HG03442 (cell line): ENCODE results near the gene TMX1.
A peak's percentile ranks its signal among the peaks of the same experiment; 100 is the strongest.
"Not testable (repeated sequence)": the region's sequence is repeated elsewhere in the genome, so short reads cannot be mapped to it uniquely, and the experiment has no call there.

Experiments
- ATAC-seq: cut with Tn5 transposase; IDR thresholded peaks from one replicate; pipeline ENCODE4 v1.9.1; 2021; ENCODE audit warnings: mild to moderate bottlenecking, moderate library complexity; ENCODE audit not compliant: unreplicated experiment

The TMX1 gene, protein sequence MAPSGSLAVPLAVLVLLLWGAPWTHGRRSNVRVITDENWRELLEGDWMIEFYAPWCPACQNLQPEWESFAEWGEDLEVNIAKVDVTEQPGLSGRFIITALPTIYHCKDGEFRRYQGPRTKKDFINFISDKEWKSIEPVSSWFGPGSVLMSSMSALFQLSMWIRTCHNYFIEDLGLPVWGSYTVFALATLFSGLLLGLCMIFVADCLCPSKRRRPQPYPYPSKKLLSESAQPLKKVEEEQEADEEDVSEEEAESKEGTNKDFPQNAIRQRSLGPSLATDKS

DNA sequence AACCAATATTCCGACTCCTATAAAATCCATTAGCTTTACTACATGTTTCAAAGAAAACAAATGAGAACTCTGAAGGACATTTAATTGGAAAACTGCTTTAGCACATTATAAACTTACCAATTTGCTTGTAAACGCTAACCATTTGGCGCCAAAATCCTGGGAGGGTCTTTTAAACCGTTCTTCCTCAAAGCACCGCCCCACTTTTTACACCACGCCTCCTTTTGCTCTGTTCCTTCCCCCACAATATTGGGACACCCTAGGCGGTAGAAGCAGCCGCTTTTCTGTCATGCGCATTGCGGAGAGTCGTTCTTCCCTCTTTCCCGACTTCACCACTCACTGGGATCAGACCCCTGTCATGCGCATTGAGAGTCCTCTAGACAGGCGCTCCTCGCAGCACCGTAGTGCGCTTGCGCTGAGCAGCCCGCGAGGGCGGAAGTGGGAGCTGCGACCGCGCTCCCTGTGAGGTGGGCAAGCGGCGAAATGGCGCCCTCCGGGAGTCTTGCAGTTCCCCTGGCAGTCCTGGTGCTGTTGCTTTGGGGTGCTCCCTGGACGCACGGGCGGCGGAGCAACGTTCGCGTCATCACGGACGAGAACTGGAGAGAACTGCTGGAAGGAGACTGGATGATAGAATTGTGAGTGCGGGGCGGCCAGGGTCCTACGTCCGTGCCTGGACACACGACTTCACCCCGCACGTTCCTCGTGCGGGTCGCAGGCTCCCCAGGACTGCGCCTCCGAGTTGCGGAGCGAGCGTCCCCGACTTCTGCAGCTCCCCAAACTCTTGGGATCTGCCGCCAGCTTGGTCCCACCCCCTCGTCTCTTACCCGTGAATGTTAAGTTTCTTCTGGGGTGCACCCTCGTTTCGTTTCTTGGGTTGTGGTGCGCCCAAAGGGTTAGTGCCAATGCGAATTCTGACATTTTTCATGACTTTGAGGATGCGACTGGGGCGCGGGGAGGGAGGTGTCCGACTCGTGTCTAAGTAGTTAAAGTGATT lies at the start of gene TMX1:
Gene TMX1, plus strand, starts transcription at position 435 of the 991 bp plus-strand sequence. Its CDS starts 46 bp downstream, at position 481.
- peak; percentile 80 for ATAC-seq

GRCh38 chr14:51201890-51202289 lies 38.2 kb upstream of the TMX1 start:
- peak; percentile 56 for ATAC-seq

- peak; percentile 63 for ATAC-seq
Measured at GRCh38 chr14:51202914-51203665, 37.0 kb upstream of the TMX1 start.

DNA sequence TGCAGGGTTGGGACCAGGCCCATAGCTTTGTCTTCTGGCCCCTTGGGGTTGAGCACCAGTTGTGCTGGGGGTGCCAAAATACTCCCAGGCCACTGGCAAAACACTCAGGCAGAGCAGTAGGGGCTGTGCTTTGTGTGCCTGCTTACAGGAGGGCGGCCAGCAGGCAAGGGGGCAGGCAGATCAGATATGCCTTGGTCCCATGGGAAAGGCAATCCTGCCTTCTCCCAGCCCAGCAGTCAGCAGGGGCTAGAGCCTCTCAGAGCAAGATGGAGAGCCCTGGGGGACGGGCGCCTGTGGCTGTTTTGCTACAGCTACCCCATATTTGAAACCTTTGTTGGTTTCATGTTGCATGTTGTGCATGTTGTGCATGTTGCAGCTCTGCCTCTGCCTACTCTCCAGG lies 36.2 kb upstream of the TMX1 start:
- no peak for ATAC-seq

GRCh38 chr14:51205486-51205885 lies 34.6 kb upstream of the TMX1 start:
- ATAC-seq: no peak

DNA sequence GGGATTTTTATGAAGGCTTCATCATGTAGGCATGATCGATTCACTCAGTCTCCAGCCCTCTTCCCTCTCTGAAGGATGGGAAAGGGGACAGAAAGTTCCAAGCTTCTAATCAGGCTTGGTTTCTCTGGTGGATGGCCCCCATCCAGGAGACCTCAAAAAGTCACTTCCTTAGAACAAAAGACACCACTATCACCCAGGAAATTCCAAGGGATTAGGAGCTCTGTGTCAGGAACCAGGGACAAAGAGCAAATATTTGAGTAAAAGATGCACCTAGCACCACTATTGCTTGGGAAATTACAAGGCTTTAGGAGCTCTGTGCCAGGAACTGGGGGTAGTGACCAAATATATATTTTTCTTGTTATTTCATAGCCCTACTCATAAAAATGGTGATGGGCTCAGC lies 33.6 kb upstream of the TMX1 start:
- no peak for ATAC-seq

GRCh38 chr14:51207621-51208020 lies 32.4 kb upstream of the TMX1 start:
- no peak for ATAC-seq

DNA sequence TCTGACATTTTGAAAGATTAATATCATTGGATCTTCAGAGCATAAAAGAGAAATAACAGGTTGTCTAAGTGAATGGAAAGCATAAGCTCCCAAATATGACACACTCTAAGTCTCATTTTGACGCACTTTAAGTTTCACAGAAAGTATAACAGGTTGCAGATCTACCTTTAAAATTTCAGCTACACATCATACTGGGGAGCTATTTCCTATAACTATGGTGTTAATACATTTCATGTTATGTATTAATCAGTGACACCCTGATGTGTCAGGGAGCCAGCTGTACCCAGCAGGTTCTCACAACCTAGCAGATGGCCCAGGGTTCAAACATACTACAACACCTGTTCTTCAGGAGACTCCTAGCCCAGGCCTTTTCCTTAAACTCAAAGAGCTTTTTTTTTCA lies 31.1 kb upstream of the TMX1 start:
- ATAC-seq: no peak

DNA sequence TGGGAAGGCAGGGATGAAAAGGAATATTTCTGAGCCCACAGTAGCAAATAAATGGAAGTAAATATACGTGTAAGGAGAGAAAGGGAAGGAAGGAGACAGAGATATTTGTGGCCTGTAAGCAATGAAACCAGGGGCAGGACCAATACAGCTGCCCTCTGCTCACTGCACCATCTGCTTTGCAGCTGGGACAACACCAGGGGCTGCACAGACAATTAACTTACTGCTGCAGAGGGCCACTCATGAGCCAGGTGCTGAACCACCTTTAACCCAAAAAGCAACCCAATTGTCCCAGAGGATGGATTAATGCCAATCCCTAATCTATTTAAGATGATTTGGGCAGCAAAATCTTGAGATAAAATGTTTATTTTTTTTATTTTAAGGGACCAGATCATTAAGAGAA lies 30.6 kb upstream of the TMX1 start:
- ATAC-seq: no peak

DNA sequence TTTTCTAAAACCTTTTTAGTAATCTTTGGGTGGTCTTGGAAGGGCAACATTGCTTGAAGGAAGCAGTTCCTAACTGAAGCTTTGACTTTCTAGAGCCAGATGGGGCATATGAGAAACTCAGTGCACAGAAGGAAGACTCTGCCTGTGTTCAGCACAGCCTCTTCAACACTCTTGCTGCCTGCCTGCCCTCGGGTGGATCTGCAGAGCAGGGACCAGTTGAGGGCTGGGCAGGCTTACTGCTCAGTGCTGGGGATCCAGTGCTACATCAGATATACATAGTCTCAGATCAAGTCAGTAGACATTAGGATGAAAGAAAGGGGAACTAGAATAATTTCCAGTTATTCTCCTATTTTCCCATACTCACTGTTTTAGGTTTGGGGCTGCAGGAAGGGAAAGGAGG lies 29.5 kb upstream of the TMX1 start:
- ATAC-seq: no peak

DNA sequence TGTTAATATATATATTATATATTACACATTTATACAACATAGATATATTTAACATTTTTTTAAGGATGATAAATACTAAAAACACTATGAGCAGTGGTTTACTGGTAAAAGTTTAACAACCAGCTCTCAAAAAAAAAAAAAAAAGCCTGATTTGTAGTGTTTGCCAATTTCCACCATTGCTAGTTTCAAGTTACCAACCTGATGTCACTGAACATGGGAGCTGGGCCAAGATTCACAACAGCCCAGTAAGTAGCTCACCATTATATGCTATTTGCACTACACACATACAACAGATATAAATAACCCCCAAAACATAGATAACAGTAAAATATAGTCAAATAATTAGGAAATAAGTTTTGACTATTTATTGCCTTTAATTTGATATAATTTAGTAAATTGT lies 28.9 kb upstream of the TMX1 start:
- no peak for ATAC-seq

- no peak for ATAC-seq
Measured at GRCh38 chr14:51216602-51217001, 23.4 kb upstream of the TMX1 start.

DNA sequence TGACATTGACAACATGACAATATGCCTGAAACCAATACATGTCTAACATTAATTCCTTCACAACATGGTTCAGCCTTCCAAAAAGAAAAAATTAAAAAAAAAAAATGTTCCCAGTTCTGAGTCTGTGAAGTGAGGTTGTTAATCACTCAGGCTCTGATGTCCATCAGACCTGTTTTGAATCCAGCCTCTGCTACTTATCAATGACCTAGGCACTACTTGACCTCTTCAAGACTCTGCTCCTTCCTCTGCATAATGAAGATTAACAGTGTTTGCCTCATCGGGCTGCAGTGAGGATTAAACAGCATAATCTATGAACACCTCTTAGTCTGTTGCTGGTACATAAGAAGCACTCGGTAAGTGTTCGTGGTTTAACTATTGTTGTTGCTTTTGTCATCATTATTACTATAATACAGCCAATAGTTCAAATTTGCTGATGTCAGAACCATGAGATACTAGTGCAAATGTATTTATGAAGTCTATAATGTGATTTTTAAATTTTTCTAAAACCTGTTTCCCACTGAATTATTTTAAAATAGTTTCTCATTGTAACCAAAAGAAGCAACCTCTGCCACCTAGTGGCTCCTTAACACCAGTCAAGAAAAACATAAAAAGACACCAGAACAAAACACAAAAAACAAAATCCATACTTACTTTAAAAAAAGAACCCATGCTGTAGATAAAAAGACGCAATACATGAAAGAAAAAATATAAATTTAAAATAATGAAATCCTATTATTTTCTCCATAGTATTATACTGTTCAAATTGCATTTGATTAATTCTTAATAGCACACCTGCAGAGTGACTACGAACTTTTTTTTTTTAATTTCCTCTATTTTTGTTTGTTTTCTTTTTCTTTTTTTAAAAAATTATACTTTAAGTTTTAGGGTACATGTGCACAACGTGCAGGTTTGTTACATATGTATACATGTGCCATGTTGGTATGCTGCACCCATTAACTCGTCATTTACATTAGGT lies 20.3 kb upstream of the TMX1 start:
- no peak for ATAC-seq

DNA sequence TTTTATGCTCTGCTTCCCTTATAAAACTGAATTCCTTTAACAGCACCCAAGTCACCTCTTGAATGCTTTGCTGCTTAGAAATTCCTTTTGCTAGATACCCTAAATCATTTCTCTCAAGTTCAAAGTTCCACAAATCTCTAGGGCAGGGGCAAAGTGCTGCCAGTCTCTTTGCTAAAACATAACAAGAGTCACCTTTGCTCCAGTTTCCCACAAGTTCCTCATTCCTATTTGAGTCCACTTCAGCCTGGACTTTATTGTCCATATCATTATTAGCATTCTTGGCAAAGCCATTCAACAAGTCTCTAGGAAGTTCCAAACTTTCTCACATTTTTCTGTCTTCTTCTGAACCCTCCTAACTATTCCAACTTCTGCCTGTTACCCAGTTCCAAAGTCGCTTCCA lies 16.6 kb upstream of the TMX1 start:
- not testable (repeated sequence) for ATAC-seq

DNA sequence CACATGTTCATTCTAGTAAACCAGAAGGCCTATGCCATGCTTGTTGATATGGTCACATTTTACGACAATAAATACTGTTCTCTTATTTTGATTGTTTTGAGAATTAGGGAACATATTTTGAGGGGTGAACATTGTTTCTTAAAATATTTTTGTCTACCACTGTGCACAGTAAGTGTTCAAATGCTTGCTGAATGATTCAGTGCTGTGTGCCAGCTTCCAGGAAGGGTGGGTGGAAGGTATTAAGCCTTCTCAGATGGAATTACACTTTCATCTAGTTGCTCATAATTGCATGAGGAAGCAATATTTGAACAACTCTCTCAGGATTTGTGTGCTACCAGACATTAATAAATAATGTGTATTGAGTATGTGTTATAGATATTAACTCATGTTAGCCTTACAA lies 15.5 kb upstream of the TMX1 start:
- ATAC-seq: no peak

- no peak for ATAC-seq
Measured at GRCh38 chr14:51225751-51226150, 14.3 kb upstream of the TMX1 start.

GRCh38 chr14:51228391-51228790 lies 11.7 kb upstream of the TMX1 start:
- ATAC-seq: no peak

- ATAC-seq: no peak
Measured at GRCh38 chr14:51228890-51229289, 11.2 kb upstream of the TMX1 start.

DNA sequence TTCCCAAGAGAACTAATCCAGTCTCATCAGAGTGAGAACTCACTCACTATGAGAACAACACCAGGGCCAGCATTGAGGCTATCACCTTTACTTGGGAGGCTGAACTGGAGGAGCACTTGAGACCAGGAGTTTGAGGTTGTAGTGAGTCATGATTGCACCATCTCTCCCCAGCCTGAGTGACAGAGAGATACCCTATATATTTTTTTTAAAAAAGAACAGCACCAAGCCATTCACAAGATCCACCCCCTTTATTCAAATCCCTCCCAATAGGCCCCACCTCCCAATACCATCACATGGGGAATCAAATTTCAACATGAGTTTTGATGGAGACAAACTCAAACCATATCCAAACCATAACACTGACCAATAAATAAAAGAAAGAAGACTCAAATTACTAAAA lies 3.7 kb upstream of the TMX1 start:
- no peak for ATAC-seq

- no peak for ATAC-seq
Measured at GRCh38 chr14:51240804-51241380, 845 bp downstream of the TMX1 start.
